ENCODE measurements around the gene CBX7. TPM values are rescaled to one million over a fixed set of nuclear protein-coding genes. Genes with fewer than 3 reads are reported as not detected.

Gene CBX7
- total and polyA plus RNA-seq, 2 of the 8 experiments (the other 6 are each of a cell fraction or from before 2014, with no cell fraction given): 6.9 to 8.7 TPM

DNA sequence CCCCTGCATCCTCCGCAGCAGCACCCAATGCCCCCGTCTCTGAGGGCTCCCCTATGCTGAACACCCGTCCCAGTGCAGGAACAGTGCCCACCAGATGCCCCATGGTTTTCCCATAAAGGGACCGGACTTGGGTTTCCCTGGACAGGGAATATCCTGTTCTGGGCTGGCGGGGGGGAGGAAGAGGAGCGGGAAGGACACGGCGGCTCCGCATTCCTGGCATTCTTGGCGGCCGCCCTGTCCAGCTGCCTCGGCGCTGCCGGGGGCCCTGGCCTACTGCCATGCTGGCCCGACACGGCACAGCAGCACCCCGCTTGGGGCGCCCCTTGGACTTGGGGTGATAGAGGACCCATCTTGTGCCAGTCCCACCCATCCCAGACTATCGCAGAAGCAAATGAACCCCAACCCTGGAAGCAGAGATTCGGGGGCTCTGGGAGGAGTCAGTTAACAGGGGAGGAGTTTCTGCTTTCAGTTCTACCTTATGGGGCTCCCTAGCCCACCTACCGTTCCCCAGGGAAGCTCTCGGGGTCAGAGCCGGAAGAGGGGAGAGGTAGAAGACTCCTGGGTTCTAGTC, 23.7 kb upstream of the CBX7 start (continued):
- TF ChIP-seq, protein P1, sequence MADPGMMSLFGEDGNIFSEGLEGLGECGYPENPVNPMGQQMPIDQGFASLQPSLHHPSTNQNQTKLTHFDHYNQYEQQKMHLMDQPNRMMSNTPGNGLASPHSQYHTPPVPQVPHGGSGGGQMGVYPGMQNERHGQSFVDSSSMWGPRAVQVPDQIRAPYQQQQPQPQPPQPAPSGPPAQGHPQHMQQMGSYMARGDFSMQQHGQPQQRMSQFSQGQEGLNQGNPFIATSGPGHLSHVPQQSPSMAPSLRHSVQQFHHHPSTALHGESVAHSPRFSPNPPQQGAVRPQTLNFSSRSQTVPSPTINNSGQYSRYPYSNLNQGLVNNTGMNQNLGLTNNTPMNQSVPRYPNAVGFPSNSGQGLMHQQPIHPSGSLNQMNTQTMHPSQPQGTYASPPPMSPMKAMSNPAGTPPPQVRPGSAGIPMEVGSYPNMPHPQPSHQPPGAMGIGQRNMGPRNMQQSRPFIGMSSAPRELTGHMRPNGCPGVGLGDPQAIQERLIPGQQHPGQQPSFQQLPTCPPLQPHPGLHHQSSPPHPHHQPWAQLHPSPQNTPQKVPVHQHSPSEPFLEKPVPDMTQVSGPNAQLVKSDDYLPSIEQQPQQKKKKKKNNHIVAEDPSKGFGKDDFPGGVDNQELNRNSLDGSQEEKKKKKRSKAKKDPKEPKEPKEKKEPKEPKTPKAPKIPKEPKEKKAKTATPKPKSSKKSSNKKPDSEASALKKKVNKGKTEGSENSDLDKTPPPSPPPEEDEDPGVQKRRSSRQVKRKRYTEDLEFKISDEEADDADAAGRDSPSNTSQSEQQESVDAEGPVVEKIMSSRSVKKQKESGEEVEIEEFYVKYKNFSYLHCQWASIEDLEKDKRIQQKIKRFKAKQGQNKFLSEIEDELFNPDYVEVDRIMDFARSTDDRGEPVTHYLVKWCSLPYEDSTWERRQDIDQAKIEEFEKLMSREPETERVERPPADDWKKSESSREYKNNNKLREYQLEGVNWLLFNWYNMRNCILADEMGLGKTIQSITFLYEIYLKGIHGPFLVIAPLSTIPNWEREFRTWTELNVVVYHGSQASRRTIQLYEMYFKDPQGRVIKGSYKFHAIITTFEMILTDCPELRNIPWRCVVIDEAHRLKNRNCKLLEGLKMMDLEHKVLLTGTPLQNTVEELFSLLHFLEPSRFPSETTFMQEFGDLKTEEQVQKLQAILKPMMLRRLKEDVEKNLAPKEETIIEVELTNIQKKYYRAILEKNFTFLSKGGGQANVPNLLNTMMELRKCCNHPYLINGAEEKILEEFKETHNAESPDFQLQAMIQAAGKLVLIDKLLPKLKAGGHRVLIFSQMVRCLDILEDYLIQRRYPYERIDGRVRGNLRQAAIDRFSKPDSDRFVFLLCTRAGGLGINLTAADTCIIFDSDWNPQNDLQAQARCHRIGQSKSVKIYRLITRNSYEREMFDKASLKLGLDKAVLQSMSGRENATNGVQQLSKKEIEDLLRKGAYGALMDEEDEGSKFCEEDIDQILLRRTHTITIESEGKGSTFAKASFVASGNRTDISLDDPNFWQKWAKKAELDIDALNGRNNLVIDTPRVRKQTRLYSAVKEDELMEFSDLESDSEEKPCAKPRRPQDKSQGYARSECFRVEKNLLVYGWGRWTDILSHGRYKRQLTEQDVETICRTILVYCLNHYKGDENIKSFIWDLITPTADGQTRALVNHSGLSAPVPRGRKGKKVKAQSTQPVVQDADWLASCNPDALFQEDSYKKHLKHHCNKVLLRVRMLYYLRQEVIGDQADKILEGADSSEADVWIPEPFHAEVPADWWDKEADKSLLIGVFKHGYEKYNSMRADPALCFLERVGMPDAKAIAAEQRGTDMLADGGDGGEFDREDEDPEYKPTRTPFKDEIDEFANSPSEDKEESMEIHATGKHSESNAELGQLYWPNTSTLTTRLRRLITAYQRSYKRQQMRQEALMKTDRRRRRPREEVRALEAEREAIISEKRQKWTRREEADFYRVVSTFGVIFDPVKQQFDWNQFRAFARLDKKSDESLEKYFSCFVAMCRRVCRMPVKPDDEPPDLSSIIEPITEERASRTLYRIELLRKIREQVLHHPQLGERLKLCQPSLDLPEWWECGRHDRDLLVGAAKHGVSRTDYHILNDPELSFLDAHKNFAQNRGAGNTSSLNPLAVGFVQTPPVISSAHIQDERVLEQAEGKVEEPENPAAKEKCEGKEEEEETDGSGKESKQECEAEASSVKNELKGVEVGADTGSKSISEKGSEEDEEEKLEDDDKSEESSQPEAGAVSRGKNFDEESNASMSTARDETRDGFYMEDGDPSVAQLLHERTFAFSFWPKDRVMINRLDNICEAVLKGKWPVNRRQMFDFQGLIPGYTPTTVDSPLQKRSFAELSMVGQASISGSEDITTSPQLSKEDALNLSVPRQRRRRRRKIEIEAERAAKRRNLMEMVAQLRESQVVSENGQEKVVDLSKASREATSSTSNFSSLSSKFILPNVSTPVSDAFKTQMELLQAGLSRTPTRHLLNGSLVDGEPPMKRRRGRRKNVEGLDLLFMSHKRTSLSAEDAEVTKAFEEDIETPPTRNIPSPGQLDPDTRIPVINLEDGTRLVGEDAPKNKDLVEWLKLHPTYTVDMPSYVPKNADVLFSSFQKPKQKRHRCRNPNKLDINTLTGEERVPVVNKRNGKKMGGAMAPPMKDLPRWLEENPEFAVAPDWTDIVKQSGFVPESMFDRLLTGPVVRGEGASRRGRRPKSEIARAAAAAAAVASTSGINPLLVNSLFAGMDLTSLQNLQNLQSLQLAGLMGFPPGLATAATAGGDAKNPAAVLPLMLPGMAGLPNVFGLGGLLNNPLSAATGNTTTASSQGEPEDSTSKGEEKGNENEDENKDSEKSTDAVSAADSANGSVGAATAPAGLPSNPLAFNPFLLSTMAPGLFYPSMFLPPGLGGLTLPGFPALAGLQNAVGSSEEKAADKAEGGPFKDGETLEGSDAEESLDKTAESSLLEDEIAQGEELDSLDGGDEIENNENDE (IDR thresholded peaks at IDR 0.05; ENCODE audit: insufficient replicate concordance, low read length): no peak
